HG03039 (cell line): ENCODE measurements around the gene URB1.
A peak's percentile ranks its signal among the peaks of the same experiment; 100 is the strongest.
"Not testable (repeated sequence)": the region's sequence is repeated elsewhere in the genome, so short reads cannot be mapped to it uniquely, and the experiment has no call there.

ENCODE experiments used
- ATAC-seq: cut with Tn5 transposase; IDR thresholded peaks from one replicate; pipeline ENCODE4 v1.9.1; 2021; ENCODE audit warnings: mild to moderate bottlenecking, moderate library complexity; ENCODE audit not compliant: unreplicated experiment

The URB1 gene

DNA sequence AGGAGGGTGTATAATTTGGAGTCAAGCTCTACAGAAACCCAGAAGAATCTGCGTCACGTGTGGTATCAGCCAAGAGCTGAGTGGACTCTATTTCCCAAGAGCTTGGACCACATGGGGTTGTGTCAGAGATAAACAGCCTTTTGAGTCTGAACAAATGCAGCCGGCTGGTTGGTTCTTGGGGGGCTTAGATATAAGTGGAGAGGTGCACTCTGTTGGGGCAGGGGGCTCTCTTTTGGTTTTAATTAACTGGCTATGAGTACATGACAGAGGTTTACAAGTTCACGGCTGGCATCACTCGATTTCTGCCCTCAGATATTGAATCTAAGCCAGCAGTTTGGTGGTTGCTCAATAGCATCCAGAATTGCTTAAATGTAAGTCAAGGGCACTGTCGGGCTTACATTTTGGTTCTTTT is 94.7 kb downstream of the URB1 start:
- no peak for ATAC-seq

GRCh38 chr21:32297449-32297848 is 95.4 kb downstream of the URB1 start:
- ATAC-seq, result no peak

- no peak for ATAC-seq
Measured at GRCh38 chr21:32285476-32285875, 107.3 kb downstream of the URB1 start.

DNA sequence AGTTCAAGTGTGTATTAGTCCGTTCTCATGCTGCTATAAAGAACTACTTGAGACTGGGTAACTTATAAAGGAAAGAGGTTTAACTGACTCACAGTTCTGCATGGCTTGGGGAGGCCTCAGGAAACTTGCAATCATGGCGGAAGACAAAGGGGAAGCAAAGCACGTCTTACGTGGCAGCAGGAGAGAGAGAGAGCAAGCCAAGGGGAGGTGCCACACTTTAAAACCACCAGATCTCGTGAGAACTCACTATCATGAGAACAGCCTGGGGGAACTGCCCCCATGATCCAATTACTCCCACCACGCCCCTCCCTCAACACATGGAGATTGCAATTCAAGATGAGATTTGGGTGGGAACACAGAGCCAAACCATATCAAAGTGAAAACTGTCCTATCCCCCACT is 109.8 kb downstream of the URB1 start:
- no peak for ATAC-seq

DNA sequence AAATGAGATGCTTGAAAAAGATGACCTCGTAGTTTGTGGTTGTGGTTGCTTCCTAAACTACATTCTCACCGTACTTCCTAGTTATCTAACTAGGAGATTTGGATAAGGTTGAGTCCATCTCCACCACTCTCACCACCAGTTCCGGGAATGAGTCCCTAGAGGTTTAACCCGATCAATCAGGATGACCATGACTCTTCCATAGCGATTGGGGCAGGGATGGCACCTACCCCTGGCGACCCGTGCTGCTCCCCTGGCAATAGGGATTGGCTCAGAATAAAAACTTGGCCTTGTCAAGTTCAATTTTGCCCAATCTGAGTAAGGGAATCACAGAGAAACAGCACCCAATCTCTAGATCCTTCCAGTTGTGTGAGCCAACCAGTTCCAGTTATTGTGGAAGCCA is 111.3 kb downstream of the URB1 start:
- no peak for ATAC-seq

DNA sequence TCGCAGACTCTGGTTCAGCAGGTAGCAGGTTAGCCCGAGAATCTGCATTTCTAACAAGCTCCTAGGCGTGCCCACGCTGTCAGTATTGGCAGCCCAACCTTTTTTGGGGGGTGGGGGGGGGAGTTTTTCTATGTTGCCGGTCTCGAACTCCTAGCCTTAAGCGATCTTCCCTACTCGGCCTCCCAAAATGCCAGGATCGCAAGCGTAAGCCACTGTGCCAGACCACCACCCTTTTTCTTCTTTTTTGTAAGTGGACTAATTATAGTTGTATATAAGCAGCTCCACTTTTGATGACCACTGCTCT is 113.5 kb downstream of the URB1 start:
- ATAC-seq, result no peak

GRCh38 chr21:32278518-32279376 is 114.1 kb downstream of the URB1 start, which contains the start of gene MIS18A:
Gene MIS18A, minus strand, starts transcription at chr21:32279049. Its CDS starts 35 bp downstream, at chr21:32279014.
- ATAC-seq, result peak; percentile 95

- no peak for ATAC-seq
Measured at GRCh38 chr21:32278103-32278502, 114.7 kb downstream of the URB1 start.

- ATAC-seq, result no peak
Measured at GRCh38 chr21:32276671-32277070, 116.1 kb downstream of the URB1 start.

GRCh38 chr21:32270748-32271147 is 122.1 kb downstream of the URB1 start:
- ATAC-seq, result no peak

GRCh38 chr21:32265321-32265720 is 127.5 kb downstream of the URB1 start:
- ATAC-seq, result not testable (repeated sequence)

GRCh38 chr21:32261929-32262328 is 130.9 kb downstream of the URB1 start:
- no peak for ATAC-seq
